ENCODE data around the gene PCDHA7. TPM values are rescaled to one million over a fixed set of nuclear protein-coding genes. Genes with fewer than 3 reads are reported as not detected.
"Not testable (repeated sequence)": the region's sequence is repeated elsewhere in the genome, so short reads cannot be mapped to it uniquely, and the experiment has no call there.

Gene PCDHA7
- polyA plus RNA-seq, 6 donors from 2014 or later, result not detected

DNA sequence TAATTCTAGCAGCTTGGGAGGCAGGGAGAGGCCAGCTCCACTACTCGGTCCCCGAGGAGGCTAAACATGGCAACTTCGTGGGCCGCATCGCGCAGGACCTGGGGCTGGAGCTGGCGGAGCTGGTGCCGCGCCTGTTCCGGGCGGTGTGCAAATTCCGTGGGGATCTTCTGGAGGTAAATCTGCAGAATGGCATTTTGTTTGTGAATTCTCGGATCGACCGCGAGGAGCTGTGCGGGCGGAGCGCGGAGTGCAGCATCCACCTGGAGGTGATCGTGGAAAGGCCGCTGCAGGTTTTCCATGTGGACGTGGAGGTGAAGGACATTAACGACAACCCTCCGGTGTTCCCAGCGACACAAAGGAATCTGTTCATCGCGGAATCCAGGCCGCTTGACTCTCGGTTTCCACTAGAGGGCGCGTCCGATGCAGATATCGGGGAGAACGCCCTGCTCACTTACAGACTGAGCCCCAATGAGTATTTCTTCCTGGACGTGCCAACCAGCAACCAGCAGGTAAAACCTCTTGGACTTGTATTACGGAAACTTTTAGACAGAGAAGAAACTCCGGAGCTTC, 455 bp downstream of the PCDHA7 start:
- Mint-ChIP-seq H3K4me3 (peak overlapping the region in 1 of 8 donors; percentile 5), H3K27ac (peak overlapping the region in 1 of 6 donors; percentile 28), H3K9me3 (peaks cover 7 to 40% (median 24%) of the 10 kb centered on the region in 7 donors), H3K36me3 (peaks cover 0 to 20% of the 10 kb centered on the region in 2 donors), H3K27me3 (peaks cover 18 to 22% (median 21%) of the 10 kb centered on the region in 3 donors)
- DNase-seq; ATAC-seq (ENCODE audit: low read depth in 2 of 2); H3K4me1 Mint-ChIP-seq: not testable (repeated sequence)

DNA sequence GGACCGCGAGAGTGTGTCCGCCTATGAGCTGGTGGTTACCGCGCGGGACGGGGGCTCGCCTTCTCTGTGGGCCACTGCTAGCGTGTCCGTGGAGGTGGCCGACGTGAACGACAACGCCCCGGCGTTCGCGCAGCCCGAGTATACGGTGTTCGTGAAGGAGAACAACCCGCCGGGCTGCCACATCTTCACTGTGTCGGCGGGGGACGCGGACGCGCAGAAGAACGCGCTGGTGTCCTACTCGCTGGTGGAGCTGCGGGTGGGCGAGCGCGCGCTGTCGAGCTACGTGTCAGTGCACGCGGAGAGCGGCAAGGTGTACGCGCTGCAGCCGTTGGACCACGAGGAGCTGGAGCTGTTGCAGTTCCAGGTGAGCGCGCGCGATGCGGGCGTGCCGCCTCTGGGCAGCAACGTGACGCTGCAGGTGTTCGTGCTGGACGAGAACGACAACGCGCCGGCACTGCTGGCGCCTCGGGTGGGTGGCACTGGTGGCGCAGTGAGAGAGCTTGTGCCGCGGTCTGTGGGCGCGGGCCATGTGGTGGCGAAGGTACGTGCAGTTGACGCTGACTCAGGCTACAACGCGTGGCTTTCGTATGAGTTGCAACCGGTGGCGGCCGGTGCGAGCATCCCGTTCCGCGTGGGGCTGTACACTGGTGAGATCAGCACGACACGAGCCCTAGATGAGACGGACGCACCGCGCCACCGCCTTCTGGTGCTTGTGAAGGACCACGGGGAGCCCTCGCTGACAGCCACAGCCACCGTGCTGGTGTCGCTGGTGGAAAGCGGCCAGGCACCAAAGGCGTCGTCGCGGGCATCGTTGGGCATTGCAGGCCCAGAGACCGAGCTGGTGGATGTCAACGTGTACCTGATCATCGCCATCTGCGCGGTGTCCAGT, 1.8 kb downstream of the PCDHA7 start:
- H3K4me3 Mint-ChIP-seq, result no peak overlapping the region
- ATAC-seq (ENCODE audit: low read depth in 2 of 2), result no peak
- H3K36me3 Mint-ChIP-seq, result peaks cover 0 to 28% of the 10 kb centered on the region in 2 donors
- no peak for DNase-seq
- H3K27me3 Mint-ChIP-seq, result peaks cover 27 to 31% (median 31%) of the 10 kb centered on the region in 3 donors
- peaks cover 13 to 49% (median 27%) of the 10 kb centered on the region in 7 donors for H3K9me3 Mint-ChIP-seq
- H3K4me1 Mint-ChIP-seq, result no peaks in the 10 kb centered on the region
- H3K27ac Mint-ChIP-seq, result no peak overlapping the region

DNA sequence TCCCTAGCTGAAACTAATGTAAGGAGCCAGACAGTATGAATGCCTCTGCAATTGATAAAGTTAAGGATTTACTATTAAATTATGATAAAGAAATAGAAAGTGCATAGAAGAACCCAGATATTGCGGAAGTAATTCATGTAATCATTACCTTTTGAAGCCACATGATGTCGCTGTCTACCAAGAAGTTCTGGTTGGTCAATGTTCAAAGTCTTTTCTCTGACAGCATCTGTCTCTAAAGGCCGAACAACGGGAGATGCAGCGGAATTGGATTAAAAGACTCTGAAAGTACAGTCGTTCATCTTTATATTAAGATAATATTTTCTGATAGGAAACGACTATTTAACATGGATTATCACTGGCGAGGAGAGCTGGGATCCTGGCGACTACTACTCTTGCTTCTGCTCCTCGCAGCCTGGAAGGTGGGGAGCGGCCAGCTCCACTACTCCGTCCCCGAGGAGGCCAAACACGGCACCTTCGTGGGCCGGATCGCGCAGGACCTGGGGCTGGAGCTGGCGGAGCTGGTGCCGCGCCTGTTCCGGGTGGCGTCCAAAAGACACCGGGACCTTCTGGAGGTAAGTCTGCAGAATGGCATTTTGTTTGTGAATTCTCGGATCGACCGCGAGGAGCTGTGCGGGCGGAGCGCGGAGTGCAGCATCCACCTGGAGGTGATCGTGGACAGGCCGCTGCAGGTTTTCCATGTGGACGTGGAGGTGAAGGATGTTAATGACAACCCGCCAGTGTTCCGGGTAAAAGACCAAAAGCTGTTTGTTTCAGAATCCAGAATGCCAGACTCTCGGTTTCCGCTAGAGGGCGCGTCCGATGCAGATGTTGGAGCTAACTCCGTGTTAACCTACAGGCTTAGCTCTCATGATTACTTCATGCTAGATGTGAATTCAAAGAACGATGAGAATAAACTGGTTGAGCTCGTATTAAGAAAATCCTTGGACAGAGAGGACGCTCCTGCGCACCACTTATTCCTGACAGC, 7.2 kb downstream of the PCDHA7 start, which contains the start of gene PCDHA8:
PCDHA8 (plus strand) TSS at position 210 of the 985 bp plus-strand sequence; CDS start at position 345, 135 bp downstream.
- DNase-seq (no peak), ATAC-seq (ENCODE audit: low read depth in 2 of 2) (no peak)
- Mint-ChIP-seq H3K27ac (peak within 1 kb of the TSS in 1 of 6 donors; percentile 94), H3K9me3 (peaks cover 5 to 36% (median 14%) of the 10 kb centered on the region in 7 donors), H3K4me1 (no peaks in the 10 kb centered on the region), H3K4me3 (peak within 1 kb of the TSS in 2 of 8 donors; percentile 58 to 68), H3K36me3 (peaks cover 0 to 15% of the 10 kb centered on the region in 2 donors), H3K27me3 (peaks cover 10 to 30% (median 17%) of the 10 kb centered on the region in 3 donors)

DNA sequence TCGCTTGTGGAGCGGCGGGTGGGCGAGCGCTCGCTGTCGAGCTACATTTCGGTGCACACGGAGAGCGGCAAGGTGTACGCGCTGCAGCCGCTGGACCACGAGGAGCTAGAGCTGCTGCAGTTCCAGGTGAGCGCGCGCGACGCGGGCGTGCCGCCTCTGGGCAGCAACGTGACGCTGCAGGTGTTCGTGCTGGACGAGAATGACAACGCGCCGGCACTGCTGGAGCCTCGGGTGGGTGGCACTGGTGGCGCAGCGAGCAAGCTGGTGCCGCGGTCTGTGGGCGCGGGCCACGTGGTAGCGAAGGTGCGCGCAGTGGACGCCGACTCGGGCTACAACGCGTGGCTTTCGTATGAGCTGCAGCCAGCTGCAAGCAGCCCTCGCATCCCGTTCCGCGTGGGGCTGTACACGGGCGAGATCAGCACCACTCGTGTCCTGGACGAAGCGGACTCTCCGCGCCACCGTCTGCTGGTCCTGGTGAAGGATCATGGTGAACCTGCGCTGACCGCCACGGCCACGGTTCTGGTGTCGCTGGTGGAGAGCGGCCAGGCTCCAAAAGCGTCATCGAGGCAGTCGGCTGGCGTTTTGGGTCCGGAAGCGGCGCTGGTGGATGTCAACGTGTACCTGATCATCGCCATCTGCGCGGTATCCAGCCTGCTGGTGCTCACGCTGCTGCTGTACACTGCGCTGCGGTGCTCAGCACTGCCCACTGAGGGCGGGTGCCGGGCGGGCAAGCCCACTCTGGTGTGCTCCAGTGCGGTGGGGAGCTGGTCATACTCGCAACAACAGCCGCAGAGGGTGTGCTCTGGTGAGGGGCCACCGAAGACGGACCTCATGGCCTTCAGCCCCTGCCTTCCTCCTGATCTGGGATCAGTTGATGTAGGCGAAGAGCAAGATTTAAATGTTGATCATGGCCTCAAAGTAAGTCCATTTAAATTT, 9.0 kb downstream of the PCDHA7 start:
- H3K4me1 Mint-ChIP-seq, result no peaks in the 10 kb centered on the region
- DNase-seq, result no peak

DNA sequence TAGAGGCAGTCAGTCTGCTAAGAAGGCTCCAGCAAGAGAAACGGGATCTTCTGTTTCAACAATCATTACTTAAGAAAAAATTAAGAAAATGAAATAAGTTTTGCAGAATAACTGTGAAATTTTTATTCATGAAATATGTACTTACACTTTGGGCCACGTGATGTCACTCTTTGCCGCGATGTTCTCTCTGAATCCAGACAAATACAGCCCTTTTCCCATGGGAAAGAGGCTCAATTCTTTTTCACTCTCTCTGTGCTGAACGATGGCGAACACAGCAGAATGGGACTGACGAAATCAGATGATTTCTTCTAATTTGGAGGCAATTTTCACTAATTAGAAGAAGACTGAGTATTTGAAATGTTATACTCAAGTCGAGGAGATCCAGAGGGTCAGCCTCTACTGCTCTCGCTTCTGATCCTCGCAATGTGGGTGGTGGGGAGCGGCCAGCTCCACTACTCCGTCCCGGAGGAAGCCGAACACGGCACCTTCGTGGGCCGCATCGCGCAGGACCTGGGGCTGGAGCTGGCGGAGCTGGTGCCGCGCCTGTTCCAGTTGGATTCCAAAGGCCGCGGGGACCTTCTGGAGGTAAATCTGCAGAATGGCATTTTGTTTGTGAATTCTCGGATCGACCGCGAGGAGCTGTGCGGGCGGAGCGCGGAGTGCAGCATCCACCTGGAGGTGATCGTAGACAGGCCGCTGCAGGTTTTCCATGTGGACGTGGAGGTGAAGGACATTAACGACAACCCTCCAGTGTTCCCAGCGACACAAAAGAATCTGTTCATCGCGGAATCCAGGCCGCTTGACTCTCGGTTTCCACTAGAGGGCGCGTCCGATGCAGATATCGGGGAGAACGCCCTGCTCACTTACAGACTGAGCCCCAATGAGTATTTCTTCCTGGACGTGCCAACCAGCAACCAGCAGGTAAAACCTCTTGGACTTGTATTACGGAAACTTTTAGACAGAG, 14.4 kb downstream of the PCDHA7 start, which contains the start of gene PCDHA9:
PCDHA9 (plus strand) TSS at position 244 of the 964 bp plus-strand sequence; CDS start at position 358, 114 bp downstream.
- peaks cover 12 to 25% (median 20%) of the 10 kb centered on the region in 3 donors for H3K27me3 Mint-ChIP-seq
- H3K27ac Mint-ChIP-seq; H3K36me3 Mint-ChIP-seq; H3K4me1 Mint-ChIP-seq; H3K4me3 Mint-ChIP-seq; ATAC-seq (ENCODE audit: low read depth in 2 of 2); DNase-seq: not testable (repeated sequence)
- H3K9me3 Mint-ChIP-seq, result peaks cover 0 to 16% (median 5%) of the 10 kb centered on the region in 7 donors

More for the DNA sequence above, 9.0 kb downstream of the PCDHA7 start:
- no peak for ATAC-seq (ENCODE audit: low read depth in 2 of 2)
- no peak overlapping the region for H3K27ac Mint-ChIP-seq
- peaks cover 0 to 15% of the 10 kb centered on the region in 2 donors for H3K36me3 Mint-ChIP-seq
- peaks cover 6 to 36% (median 16%) of the 10 kb centered on the region in 7 donors for H3K9me3 Mint-ChIP-seq
- peaks cover 16 to 39% (median 29%) of the 10 kb centered on the region in 3 donors for H3K27me3 Mint-ChIP-seq
- H3K4me3 Mint-ChIP-seq, result no peak overlapping the region

DNA sequence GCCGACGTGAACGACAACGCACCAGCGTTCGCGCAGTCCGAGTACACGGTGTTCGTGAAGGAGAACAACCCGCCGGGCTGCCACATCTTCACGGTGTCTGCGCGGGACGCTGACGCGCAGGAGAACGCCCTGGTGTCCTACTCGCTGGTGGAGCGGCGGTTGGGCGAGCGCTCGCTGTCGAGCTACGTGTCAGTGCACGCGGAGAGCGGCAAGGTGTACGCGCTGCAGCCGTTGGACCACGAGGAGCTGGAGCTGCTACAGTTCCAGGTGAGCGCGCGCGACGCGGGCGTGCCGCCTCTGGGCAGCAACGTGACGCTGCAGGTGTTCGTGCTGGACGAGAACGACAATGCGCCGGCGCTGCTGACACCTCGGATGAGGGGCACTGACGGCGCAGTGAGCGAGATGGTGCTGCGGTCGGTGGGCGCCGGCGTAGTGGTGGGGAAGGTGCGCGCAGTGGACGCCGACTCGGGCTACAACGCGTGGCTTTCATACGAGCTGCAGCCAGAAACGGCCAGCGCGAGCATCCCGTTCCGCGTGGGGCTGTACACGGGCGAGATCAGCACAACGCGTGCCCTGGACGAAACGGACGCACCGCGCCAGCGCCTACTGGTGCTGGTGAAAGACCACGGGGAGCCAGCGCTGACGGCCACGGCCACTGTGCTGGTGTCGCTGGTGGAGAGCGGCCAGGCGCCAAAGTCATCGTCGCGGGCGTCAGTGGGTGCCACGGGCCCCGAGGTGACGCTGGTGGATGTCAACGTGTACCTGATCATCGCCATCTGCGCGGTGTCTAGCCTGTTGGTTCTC, 16.0 kb downstream of the PCDHA7 start:
- Mint-ChIP-seq H3K27ac (peak overlapping the region in 1 of 6 donors; percentile 24), H3K4me3 (peak overlapping the region in 1 of 8 donors; percentile 35), H3K27me3 (peaks cover 14 to 26% (median 20%) of the 10 kb centered on the region in 3 donors), H3K9me3 (peaks cover 0 to 16% (median 0%) of the 10 kb centered on the region in 7 donors)
- not testable (repeated sequence) for ATAC-seq (ENCODE audit: low read depth in 2 of 2); H3K4me1 Mint-ChIP-seq; DNase-seq; H3K36me3 Mint-ChIP-seq

GRCh38 chr5:140855772-140856674, 22.0 kb downstream of the PCDHA7 start, which contains the start of gene PCDHA10:
PCDHA10 (plus strand) TSS chr5:140855897; CDS start chr5:140856049, 152 bp downstream.
- Mint-ChIP-seq H3K27ac (peak within 1 kb of the TSS in 1 of 6 donors; percentile 51), H3K4me1 (no peaks in the 10 kb centered on the region), H3K27me3 (peaks cover 17 to 26% (median 26%) of the 10 kb centered on the region in 3 donors), H3K9me3 (peaks cover 0 to 24% (median 7%) of the 10 kb centered on the region in 7 donors), H3K36me3 (peaks cover 0 to 9% of the 10 kb centered on the region in 2 donors), H3K4me3 (peak within 1 kb of the TSS in 1 of 8 donors; percentile 59)
- ATAC-seq (ENCODE audit: low read depth in 2 of 2) (no peak), DNase-seq (no peak)

DNA sequence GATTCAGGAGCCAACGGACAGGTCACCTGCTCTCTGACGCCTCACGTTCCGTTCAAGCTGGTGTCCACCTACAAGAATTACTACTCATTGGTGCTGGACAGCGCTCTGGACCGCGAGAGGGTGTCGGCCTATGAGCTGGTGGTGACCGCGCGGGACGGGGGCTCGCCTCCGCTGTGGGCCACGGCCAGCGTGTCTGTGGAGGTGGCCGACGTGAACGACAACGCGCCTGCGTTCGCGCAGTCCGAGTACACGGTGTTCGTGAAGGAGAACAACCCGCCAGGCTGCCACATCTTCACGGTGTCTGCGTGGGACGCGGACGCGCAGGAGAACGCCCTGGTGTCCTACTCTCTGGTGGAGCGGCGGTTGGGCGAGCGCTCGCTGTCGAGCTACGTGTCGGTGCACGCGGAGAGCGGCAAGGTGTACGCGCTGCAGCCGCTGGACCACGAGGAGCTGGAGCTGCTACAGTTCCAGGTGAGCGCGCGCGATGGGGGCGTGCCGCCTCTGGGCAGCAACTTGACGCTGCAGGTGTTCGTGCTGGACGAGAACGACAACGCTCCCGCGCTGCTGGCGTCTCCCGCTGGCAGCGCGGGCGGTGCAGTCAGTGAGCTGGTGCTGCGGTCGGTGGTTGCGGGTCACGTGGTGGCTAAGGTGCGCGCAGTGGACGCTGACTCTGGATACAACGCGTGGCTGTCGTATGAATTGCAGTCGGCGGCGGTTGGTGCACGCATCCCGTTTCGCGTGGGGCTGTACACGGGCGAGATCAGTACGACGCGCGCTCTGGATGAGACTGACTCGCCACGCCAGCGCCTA, 23.3 kb downstream of the PCDHA7 start:
- peaks cover 5 to 9% of the 10 kb centered on the region in 2 donors for H3K36me3 Mint-ChIP-seq
- H3K4me1 Mint-ChIP-seq, result no peaks in the 10 kb centered on the region
- H3K4me3 Mint-ChIP-seq, result peak overlapping the region in 1 of 8 donors; percentile 35
- DNase-seq, result no peak
- H3K9me3 Mint-ChIP-seq, result peaks cover 0 to 38% (median 11%) of the 10 kb centered on the region in 7 donors
- H3K27ac Mint-ChIP-seq, result no peak overlapping the region
- H3K27me3 Mint-ChIP-seq, result peaks cover 17 to 26% (median 26%) of the 10 kb centered on the region in 3 donors
- ATAC-seq (ENCODE audit: low read depth in 2 of 2), result no peak

- Mint-ChIP-seq H3K4me3 (no peak overlapping the region), H3K9me3 (peaks cover 0 to 38% (median 11%) of the 10 kb centered on the region in 7 donors), H3K27me3 (peaks cover 15 to 26% (median 25%) of the 10 kb centered on the region in 3 donors), H3K27ac (no peak overlapping the region), H3K36me3 (peaks cover 5 to 9% of the 10 kb centered on the region in 2 donors), H3K4me1 (no peaks in the 10 kb centered on the region)
- ATAC-seq (ENCODE audit: low read depth in 2 of 2) (no peak), DNase-seq (no peak)
These were observed 23.8 kb downstream of the PCDHA7 start for GRCh38 chr5:140857987-140858240.

Data from naive B cell (primary cell).